Nephron progenitor cell (in vitro differentiated cells): ENCODE data around the gene ZNF608.

Experiments used
- DNase-seq: peaks from one replicate; pipeline ENCODE4 v3.0.0; 2021
- H3K27ac Mint-ChIP-seq: 2 replicates; pipeline ENCODE4 v1.8.0; 2021; ENCODE audit warnings: mild to moderate bottlenecking, moderate library complexity, mixed read lengths
- H3K27me3 Mint-ChIP-seq: 2 replicates; pipeline ENCODE4 v1.8.0; 2021; ENCODE audit warnings: mild to moderate bottlenecking, low read depth, mixed read lengths; ENCODE audit not compliant: poor library complexity
- H3K36me3 Mint-ChIP-seq: 2 replicates; pipeline ENCODE4 v1.8.0; 2021; ENCODE audit warnings: low read depth, mixed read lengths
- H3K4me1 Mint-ChIP-seq: 2 replicates; pipeline ENCODE4 v1.8.0; 2021; ENCODE audit warnings: mixed read lengths
- H3K4me3 Mint-ChIP-seq: 2 replicates; pipeline ENCODE4 v1.8.0; 2021; ENCODE audit warnings: mild to moderate bottlenecking, moderate library complexity, mixed read lengths
- H3K9me3 Mint-ChIP-seq: 2 replicates; pipeline ENCODE4 v1.8.0; 2021; ENCODE audit warnings: mild to moderate bottlenecking, moderate library complexity, mixed read lengths
- TF ChIP-seq, protein P1 (sequence below): fragments of 200-600 bp; sonication (generic); IDR thresholded peaks from 2 replicates; pipeline ENCODE4 v1.5.0; 2021; ENCODE audit warnings: antibody characterized with exemption

Gene ZNF608

DNA sequence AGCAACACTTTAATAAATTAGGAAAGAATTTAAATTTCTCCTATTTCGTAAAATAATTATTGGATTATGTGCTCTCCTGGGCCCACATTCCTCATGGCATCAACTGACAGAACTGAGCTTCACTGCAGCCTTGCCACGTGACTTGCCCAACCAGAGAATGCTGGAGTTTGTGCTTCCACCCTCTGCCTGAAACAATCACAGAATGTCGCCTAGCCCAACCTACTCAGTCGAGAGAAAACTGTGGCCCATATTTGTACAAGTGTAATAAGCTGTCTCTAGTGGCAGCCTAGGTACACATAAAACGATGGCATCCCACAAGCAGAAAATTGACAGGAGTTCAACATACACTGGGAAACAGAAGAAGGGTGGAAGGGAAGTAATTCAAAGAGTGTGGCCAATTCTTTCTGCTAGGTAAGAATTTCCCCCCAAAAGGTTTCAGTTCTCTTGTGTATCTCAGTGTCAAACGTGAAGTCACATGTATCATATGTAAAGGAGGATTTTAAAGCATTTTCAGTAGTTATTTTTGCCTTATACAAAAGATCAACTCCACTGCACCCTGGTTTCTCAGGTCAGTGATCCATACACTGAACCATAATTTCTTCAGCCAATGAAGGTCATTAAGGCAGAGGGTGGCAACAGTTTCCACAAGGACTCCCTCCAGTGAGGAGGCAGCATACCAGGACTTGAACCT, 41.7 kb downstream of the ZNF608 start:
- Mint-ChIP-seq H3K4me3 (no peak overlapping the region), H3K36me3 (peaks cover 14% of the 10 kb centered on the region), H3K27me3 (no peaks in the 10 kb centered on the region), H3K9me3 (no peaks in the 10 kb centered on the region), H3K27ac (peak overlapping the region; percentile 79), H3K4me1 (peaks cover 100% of the 10 kb centered on the region)
- TF ChIP-seq, protein P1, sequence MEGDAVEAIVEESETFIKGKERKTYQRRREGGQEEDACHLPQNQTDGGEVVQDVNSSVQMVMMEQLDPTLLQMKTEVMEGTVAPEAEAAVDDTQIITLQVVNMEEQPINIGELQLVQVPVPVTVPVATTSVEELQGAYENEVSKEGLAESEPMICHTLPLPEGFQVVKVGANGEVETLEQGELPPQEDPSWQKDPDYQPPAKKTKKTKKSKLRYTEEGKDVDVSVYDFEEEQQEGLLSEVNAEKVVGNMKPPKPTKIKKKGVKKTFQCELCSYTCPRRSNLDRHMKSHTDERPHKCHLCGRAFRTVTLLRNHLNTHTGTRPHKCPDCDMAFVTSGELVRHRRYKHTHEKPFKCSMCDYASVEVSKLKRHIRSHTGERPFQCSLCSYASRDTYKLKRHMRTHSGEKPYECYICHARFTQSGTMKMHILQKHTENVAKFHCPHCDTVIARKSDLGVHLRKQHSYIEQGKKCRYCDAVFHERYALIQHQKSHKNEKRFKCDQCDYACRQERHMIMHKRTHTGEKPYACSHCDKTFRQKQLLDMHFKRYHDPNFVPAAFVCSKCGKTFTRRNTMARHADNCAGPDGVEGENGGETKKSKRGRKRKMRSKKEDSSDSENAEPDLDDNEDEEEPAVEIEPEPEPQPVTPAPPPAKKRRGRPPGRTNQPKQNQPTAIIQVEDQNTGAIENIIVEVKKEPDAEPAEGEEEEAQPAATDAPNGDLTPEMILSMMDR, result no peak
- DNase-seq, result no peak

DNA sequence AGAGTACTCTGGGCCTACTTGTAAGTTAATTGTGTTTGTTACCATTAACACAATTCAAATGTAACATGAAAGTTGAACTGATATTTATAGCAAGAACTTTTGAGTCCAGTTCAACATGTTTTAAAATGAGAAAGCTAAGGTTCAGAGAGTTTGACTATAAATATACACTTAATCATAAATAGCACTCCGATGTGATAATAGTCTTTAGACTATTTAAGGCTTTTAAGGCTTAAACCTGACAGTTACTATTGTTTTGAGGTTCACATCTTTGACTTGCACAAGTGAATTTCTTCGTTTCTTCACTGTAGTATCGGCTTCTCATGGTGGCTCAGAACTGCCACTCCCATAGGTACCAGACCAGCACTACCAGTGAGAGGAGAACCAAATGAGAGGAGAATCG, 42.4 kb downstream of the ZNF608 start:
- TF ChIP-seq, protein P1, result no peak
- Mint-ChIP-seq H3K27ac (peak overlapping the region; percentile 83), H3K27me3 (no peaks in the 10 kb centered on the region), H3K4me3 (peak overlapping the region; percentile 29), H3K4me1 (peaks cover 100% of the 10 kb centered on the region), H3K36me3 (peaks cover 22% of the 10 kb centered on the region), H3K9me3 (no peaks in the 10 kb centered on the region)
- no peak for DNase-seq

DNA sequence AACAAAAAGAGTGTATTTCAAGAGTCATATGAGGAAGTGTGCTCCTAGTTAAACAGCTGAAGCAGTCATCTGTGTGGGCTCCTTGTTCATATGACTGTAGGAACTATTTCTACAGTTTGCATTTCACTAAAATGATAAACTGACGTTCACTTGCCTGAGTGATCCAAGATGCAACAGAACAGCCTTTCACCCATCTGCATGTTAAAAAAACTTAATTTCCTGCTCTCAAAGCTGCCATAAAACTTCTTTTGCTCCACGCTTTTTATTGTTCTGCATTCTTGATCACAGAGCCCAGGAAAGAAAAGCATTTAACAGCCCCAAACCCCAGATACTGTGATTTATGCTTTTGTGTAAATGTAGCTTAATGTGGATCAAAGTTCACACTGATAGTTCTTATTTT, 43.9 kb downstream of the ZNF608 start:
- no peaks in the 10 kb centered on the region for H3K27me3 Mint-ChIP-seq
- H3K27ac Mint-ChIP-seq, result peak overlapping the region; percentile 83
- DNase-seq, result no peak
- TF ChIP-seq, protein P1, result no peak
- no peaks in the 10 kb centered on the region for H3K9me3 Mint-ChIP-seq
- peak overlapping the region; percentile 38 for H3K4me3 Mint-ChIP-seq
- peaks cover 24% of the 10 kb centered on the region for H3K36me3 Mint-ChIP-seq
- peaks cover 100% of the 10 kb centered on the region for H3K4me1 Mint-ChIP-seq

DNA sequence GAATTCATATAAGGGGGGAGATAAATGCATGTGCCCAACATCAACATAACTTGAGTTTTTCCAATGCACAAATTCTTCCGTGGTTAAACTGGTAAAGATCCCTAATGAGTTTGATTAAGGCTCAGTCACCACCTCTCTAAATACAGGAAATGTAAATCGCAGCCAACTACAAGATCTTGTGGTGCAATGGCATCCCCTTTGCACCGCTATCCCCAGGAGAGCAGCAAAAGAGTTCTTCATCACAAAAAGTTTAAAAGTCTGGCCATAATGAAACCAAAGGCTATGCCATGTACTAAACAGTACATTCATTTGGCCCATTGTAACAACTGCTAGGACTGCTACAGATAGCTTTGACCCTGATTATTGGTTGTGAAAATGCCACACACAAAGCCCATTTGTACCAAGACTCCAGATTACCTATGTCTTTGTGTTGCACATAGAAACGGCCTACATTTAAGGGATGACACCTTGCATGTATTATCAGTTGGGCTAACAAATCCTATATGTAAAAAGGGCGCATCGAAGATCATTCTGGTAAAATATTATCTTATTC, 44.5 kb downstream of the ZNF608 start:
- H3K4me1 Mint-ChIP-seq, result peaks cover 100% of the 10 kb centered on the region
- H3K27me3 Mint-ChIP-seq, result no peaks in the 10 kb centered on the region
- no peaks in the 10 kb centered on the region for H3K9me3 Mint-ChIP-seq
- H3K36me3 Mint-ChIP-seq, result peaks cover 24% of the 10 kb centered on the region
- DNase-seq, result no peak
- H3K4me3 Mint-ChIP-seq, result peak overlapping the region; percentile 38
- peak overlapping the region; percentile 83 for H3K27ac Mint-ChIP-seq
- TF ChIP-seq, protein P1, result no peak

DNA sequence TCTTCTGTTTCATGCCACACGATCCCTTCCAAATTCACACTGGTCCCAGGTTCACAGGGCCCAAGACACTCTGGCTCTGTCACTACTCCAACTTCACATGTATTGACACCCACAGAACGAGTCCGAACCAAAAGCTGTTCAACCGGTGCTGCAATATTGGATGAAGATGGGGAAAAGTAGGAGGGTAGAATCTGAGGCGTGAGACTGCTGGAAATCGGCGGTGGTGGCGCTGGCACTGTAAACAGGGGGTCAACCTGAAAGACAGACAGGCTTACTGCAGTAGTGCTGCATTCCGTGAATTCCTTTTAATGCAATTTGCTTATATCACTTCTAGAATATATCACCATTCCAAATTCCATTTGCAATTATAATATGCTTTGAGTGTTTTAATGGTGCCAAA, 45.4 kb downstream of the ZNF608 start:
- Mint-ChIP-seq H3K27ac (peak overlapping the region; percentile 93), H3K27me3 (no peaks in the 10 kb centered on the region), H3K36me3 (peaks cover 34% of the 10 kb centered on the region), H3K4me3 (peak overlapping the region; percentile 57), H3K4me1 (peaks cover 100% of the 10 kb centered on the region), H3K9me3 (peaks cover 6% of the 10 kb centered on the region)
- no peak for DNase-seq
- TF ChIP-seq, protein P1, result no peak

DNA sequence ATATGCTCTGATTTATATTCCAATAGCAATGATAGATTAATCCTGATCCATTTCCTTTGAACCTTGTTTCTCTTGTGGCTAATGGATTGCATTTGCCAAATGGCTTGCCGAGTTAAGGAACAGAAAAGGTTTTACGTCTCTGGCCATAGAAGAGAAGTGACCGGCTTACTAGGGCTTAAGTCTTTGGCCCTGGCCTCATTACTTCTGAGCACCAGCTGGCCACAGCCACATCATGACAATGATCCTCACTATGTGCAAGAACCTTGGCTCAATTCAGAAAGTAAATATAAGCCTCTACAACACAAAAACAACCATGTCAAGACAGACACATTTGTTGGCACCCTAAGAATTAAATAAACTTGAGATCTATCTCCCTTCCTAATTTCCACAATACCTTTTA, 46.1 kb downstream of the ZNF608 start:
- Mint-ChIP-seq H3K36me3 (peaks cover 40% of the 10 kb centered on the region), H3K9me3 (peaks cover 6% of the 10 kb centered on the region), H3K4me1 (peaks cover 93% of the 10 kb centered on the region), H3K27me3 (no peaks in the 10 kb centered on the region), H3K27ac (peak overlapping the region; percentile 93), H3K4me3 (peak overlapping the region; percentile 57)
- TF ChIP-seq, protein P1, result no peak
- no peak for DNase-seq
